Measurements from ENCODE around the gene RDH13.
"Not testable (repeated sequence)": the region's sequence is repeated elsewhere in the genome, so short reads cannot be mapped to it uniquely, and the experiment has no call there.

DNA sequence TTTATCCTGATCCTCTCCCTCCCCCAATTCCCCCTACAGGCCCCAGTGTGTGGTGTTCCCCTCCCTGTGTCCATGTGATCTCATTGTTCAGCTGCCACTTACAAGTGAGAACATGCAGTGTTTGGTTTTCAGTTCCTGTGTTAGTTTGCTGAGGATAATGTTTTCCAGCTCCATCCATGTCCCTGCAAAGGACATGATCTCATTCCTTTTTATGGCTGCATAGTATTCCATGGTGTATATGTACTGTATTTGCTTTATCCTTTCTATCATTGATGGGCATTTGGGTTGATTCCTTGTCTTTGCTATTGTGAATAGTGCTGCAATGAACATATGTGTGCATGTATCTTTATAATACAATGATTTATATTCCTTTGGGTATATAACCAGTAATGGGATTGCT is 42.6 kb downstream of the RDH13 start:
- TF ChIP-seq POLR2A (IDR thresholded peaks at IDR 0.05; ENCODE audit: low read depth); POLR2AphosphoS5 (IDR thresholded peaks at IDR 0.05): not testable (repeated sequence)
- TF ChIP-seq, protein P1, sequence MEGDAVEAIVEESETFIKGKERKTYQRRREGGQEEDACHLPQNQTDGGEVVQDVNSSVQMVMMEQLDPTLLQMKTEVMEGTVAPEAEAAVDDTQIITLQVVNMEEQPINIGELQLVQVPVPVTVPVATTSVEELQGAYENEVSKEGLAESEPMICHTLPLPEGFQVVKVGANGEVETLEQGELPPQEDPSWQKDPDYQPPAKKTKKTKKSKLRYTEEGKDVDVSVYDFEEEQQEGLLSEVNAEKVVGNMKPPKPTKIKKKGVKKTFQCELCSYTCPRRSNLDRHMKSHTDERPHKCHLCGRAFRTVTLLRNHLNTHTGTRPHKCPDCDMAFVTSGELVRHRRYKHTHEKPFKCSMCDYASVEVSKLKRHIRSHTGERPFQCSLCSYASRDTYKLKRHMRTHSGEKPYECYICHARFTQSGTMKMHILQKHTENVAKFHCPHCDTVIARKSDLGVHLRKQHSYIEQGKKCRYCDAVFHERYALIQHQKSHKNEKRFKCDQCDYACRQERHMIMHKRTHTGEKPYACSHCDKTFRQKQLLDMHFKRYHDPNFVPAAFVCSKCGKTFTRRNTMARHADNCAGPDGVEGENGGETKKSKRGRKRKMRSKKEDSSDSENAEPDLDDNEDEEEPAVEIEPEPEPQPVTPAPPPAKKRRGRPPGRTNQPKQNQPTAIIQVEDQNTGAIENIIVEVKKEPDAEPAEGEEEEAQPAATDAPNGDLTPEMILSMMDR (IDR thresholded peaks at IDR 0.05): not testable (repeated sequence)
